ENCODE measurements around the gene SLC15A3. TPM values are rescaled to one million over a fixed set of nuclear protein-coding genes. Genes with fewer than 3 reads are reported as not detected.
A peak's percentile ranks its signal among the peaks of the same experiment; 100 is the strongest.

Gene SLC15A3
- total and polyA plus RNA-seq, 7 experiments from 2014 or later, result 0.85 to 101 (median 10.2) TPM

GRCh38 chr11:60982184-60982583 lies 30.2 kb upstream of the SLC15A3 start:
- Mint-ChIP-seq H3K36me3 (peaks cover 12 to 63% (median 39%) of the 10 kb centered on the region in 5 donors), H3K27ac (peak overlapping the region; percentile 91 to 100 (median 99)), H3K4me3 (peak overlapping the region; percentile 79 to 96 (median 88)), H3K9me3 (peaks cover 0 to 2% (median 0%) of the 10 kb centered on the region in 11 donors), H3K4me1 (peaks cover 44 to 100% (median 93%) of the 10 kb centered on the region in 7 donors), H3K27me3 (no peaks in the 10 kb centered on the region)
- Histone ChIP-seq H3K9me3 (ENCODE audit: control insufficient read depth in 2 of 3, low read length in 3 of 3) (no peaks in the 10 kb centered on the region), H3K27me3 (ENCODE audit: control insufficient read depth in 2 of 2, insufficient read depth in 2 of 2, low read length in 2 of 2) (no peaks in the 10 kb centered on the region), H3K36me3 (ENCODE audit: control insufficient read depth in 2 of 3, insufficient read depth in 3 of 3, low read length in 3 of 3) (peaks cover 4 to 24% (median 7%) of the 10 kb centered on the region in 3 experiments), H3K27ac (ENCODE audit: low read depth, low read length) (peak overlapping the region; percentile 96), H3K4me3 (ENCODE audit: low read length) (peak overlapping the region; percentile 40), H3K4me1 (ENCODE audit: control insufficient read depth in 2 of 2, insufficient read depth in 2 of 2, low read length in 2 of 2) (peaks cover 75 to 95% of the 10 kb centered on the region in 2 donors)
- POLR2A ChIA-PET, result interaction anchor here (0.7 to 2.2 kb wide), 18 partner anchors 40 to 147 kb away, joined by 3 to 12 read pairs (median 4); no protein-coding TSS in a partner anchor
- CTCF ChIA-PET, result interaction anchor here (0.5 to 1.3 kb wide), 6 partner anchors 14 to 176 kb away, joined by 3 to 4 read pairs (median 3); no protein-coding TSS in a partner anchor
- intact Hi-C loops (cut with micrococcal nuclease), result loop anchor here in 1 of 2 donors (10.0 kb wide), 1 partner anchor 1573 kb away; no protein-coding TSS in a partner anchor
- DNase-seq (peak in 2 of 9 donors; percentile 41 to 49), ATAC-seq (no peak)

- peak overlapping the region; percentile 69 to 93 (median 85) for H3K4me3 Mint-ChIP-seq
- H3K9me3 Mint-ChIP-seq, result peaks cover 0 to 2% (median 0%) of the 10 kb centered on the region in 11 donors
- Histone ChIP-seq H3K9me3 (ENCODE audit: control insufficient read depth in 2 of 3, low read length in 3 of 3) (no peaks in the 10 kb centered on the region), H3K4me1 (ENCODE audit: control insufficient read depth in 2 of 2, insufficient read depth in 2 of 2, low read length in 2 of 2) (peaks cover 75 to 95% of the 10 kb centered on the region in 2 donors), H3K4me3 (ENCODE audit: low read length) (peak overlapping the region; percentile 18), H3K36me3 (ENCODE audit: control insufficient read depth in 2 of 3, insufficient read depth in 3 of 3, low read length in 3 of 3) (peaks cover 7 to 30% (median 7%) of the 10 kb centered on the region in 3 experiments), H3K27ac (ENCODE audit: low read depth, low read length) (peak overlapping the region; percentile 96), H3K27me3 (ENCODE audit: control insufficient read depth in 2 of 2, insufficient read depth in 2 of 2, low read length in 2 of 2) (no peaks in the 10 kb centered on the region)
- H3K27me3 Mint-ChIP-seq, result no peaks in the 10 kb centered on the region
- DNase-seq (no peak), ATAC-seq (no peak)
- H3K36me3 Mint-ChIP-seq, result peaks cover 17 to 67% (median 44%) of the 10 kb centered on the region in 5 donors
- H3K4me1 Mint-ChIP-seq, result peaks cover 46 to 100% (median 93%) of the 10 kb centered on the region in 7 donors
- ChIA-PET CTCF (interaction anchor here (0.6 to 1.0 kb wide), 6 partner anchors 17 to 130 kb away, joined by 3 to 4 read pairs (median 3); no protein-coding TSS in a partner anchor), POLR2A (interaction anchor here (0.7 to 2.2 kb wide), 15 partner anchors 41 to 130 kb away, joined by 3 to 12 read pairs (median 4); no protein-coding TSS in a partner anchor)
- intact Hi-C loops (cut with micrococcal nuclease), result loop anchor here in 1 of 2 donors (10.0 kb wide), 1 partner anchor 1573 kb away; no protein-coding TSS in a partner anchor
- peak overlapping the region; percentile 91 to 100 (median 99) for H3K27ac Mint-ChIP-seq
Measured at GRCh38 chr11:60981515-60981914, 29.5 kb upstream of the SLC15A3 start.

GRCh38 chr11:60978546-60979380 lies 26.8 kb upstream of the SLC15A3 start:
- H3K27me3 ChIP-seq (ENCODE audit: control insufficient read depth in 2 of 2, insufficient read depth in 2 of 2, low read length in 2 of 2), result no peaks in the 10 kb centered on the region
- Mint-ChIP-seq H3K4me3 (peak overlapping the region; percentile 80 to 93 (median 86)), H3K36me3 (peaks cover 9 to 65% (median 40%) of the 10 kb centered on the region in 5 donors), H3K27ac (peak overlapping the region; percentile 91 to 100 (median 97)), H3K27me3 (no peaks in the 10 kb centered on the region), H3K4me1 (peaks cover 34 to 87% (median 80%) of the 10 kb centered on the region in 7 donors), H3K9me3 (peaks cover 0 to 2% (median 0%) of the 10 kb centered on the region in 11 donors)
- H3K36me3 ChIP-seq (ENCODE audit: control insufficient read depth in 2 of 3, insufficient read depth in 3 of 3, low read length in 3 of 3), result peaks cover 7 to 33% (median 7%) of the 10 kb centered on the region in 3 experiments
- DNase-seq (peak in 2 of 9 donors; percentile 56 to 79), ATAC-seq (peak; percentile 40)
- peak overlapping the region; percentile 48 for H3K4me3 ChIP-seq (ENCODE audit: low read length)
- ChIA-PET POLR2A (interaction anchor here (0.7 to 2.8 kb wide), 17 partner anchors 61 to 151 kb away, joined by 3 to 14 read pairs (median 4); no protein-coding TSS in a partner anchor), CTCF (interaction anchor here (0.8 to 2.0 kb wide), 2 partner anchors 10 to 40 kb away, joined by 3 to 7 read pairs; no protein-coding TSS in a partner anchor)
- H3K27ac ChIP-seq (ENCODE audit: low read depth, low read length), result peak overlapping the region; percentile 96
- intact Hi-C loops (cut with micrococcal nuclease), result loop anchor here (1.0 to 2.0 kb wide), 3 partner anchors 8 to 70 kb away; no protein-coding TSS in a partner anchor
- peaks cover 64 to 83% of the 10 kb centered on the region in 2 donors for H3K4me1 ChIP-seq (ENCODE audit: control insufficient read depth in 2 of 2, insufficient read depth in 2 of 2, low read length in 2 of 2)
- H3K9me3 ChIP-seq (ENCODE audit: control insufficient read depth in 2 of 3, low read length in 3 of 3), result no peaks in the 10 kb centered on the region

- Mint-ChIP-seq H3K4me3 (peak overlapping the region; percentile 79 to 98 (median 89)), H3K4me1 (peaks cover 30 to 79% (median 71%) of the 10 kb centered on the region in 7 donors), H3K36me3 (peaks cover 5 to 63% (median 41%) of the 10 kb centered on the region in 5 donors), H3K27me3 (no peaks in the 10 kb centered on the region), H3K27ac (peak overlapping the region; percentile 91 to 100 (median 94)), H3K9me3 (peaks cover 0 to 2% (median 0%) of the 10 kb centered on the region in 11 donors)
- DNase-seq (no peak), ATAC-seq (no peak)
- Histone ChIP-seq H3K27ac (ENCODE audit: low read depth, low read length) (peak overlapping the region; percentile 96), H3K4me3 (ENCODE audit: low read length) (peak overlapping the region; percentile 48), H3K27me3 (ENCODE audit: control insufficient read depth in 2 of 2, insufficient read depth in 2 of 2, low read length in 2 of 2) (no peaks in the 10 kb centered on the region), H3K36me3 (ENCODE audit: control insufficient read depth in 2 of 3, insufficient read depth in 3 of 3, low read length in 3 of 3) (peaks cover 7 to 37% (median 7%) of the 10 kb centered on the region in 3 experiments), H3K9me3 (ENCODE audit: control insufficient read depth in 2 of 3, low read length in 3 of 3) (no peaks in the 10 kb centered on the region), H3K4me1 (ENCODE audit: control insufficient read depth in 2 of 2, insufficient read depth in 2 of 2, low read length in 2 of 2) (peaks cover 64 to 74% of the 10 kb centered on the region in 2 donors)
- CTCF ChIA-PET, result no interaction called here
- POLR2A ChIA-PET, result interaction anchor here (1.0 to 1.9 kb wide), 7 partner anchors 64 to 145 kb away, joined by 3 to 8 read pairs (median 5); no protein-coding TSS in a partner anchor
- intact Hi-C loops (cut with micrococcal nuclease), result loop anchor here (1.0 to 2.0 kb wide), 3 partner anchors 8 to 71 kb away; no protein-coding TSS in a partner anchor
Measured at GRCh38 chr11:60977836-60978235, 25.9 kb upstream of the SLC15A3 start.

- no peak for DNase-seq
- no peak for ATAC-seq
- Histone ChIP-seq H3K4me3 (ENCODE audit: low read length) (peak overlapping the region; percentile 38), H3K27ac (ENCODE audit: low read depth, low read length) (peak overlapping the region; percentile 96), H3K4me1 (ENCODE audit: control insufficient read depth in 2 of 2, insufficient read depth in 2 of 2, low read length in 2 of 2) (peaks cover 64 to 68% of the 10 kb centered on the region in 2 donors), H3K27me3 (ENCODE audit: control insufficient read depth in 2 of 2, insufficient read depth in 2 of 2, low read length in 2 of 2) (no peaks in the 10 kb centered on the region), H3K36me3 (ENCODE audit: control insufficient read depth in 2 of 3, insufficient read depth in 3 of 3, low read length in 3 of 3) (peaks cover 7 to 43% (median 7%) of the 10 kb centered on the region in 3 experiments), H3K9me3 (ENCODE audit: control insufficient read depth in 2 of 3, low read length in 3 of 3) (no peaks in the 10 kb centered on the region)
- Mint-ChIP-seq H3K4me3 (peak overlapping the region; percentile 79 to 98 (median 89)), H3K36me3 (peaks cover 5 to 62% (median 41%) of the 10 kb centered on the region in 5 donors), H3K4me1 (peaks cover 27 to 73% (median 65%) of the 10 kb centered on the region in 7 donors), H3K9me3 (peaks cover 0 to 2% (median 0%) of the 10 kb centered on the region in 11 donors), H3K27ac (peak overlapping the region; percentile 91 to 100 (median 94)), H3K27me3 (no peaks in the 10 kb centered on the region)
- ChIA-PET POLR2A (interaction anchor here (0.6 to 1.7 kb wide), 10 partner anchors 27 to 139 kb away, joined by 3 to 6 read pairs (median 3); no protein-coding TSS in a partner anchor), CTCF (interaction anchor here (0.7 to 1.3 kb wide), 4 partner anchors 10 to 75 kb away, joined by 3 to 4 read pairs (median 4); no protein-coding TSS in a partner anchor)
- intact Hi-C loops (cut with micrococcal nuclease), result no loop called here
Measured at GRCh38 chr11:60977224-60977623, 25.2 kb upstream of the SLC15A3 start.
